PFSK-1 (cell line): Measurements from ENCODE around the gene PRDM11.

ENCODE experiments used
- FOXP2 ChIP-seq: optimal IDR thresholded peaks from 2 replicates; pipeline ENCODE3; 2011; ENCODE audit warnings: borderline replicate concordance, control low read depth, inconsistent platforms; ENCODE audit not compliant: insufficient read depth; ENCODE audit errors: extremely low read length, extremely low read depth
- POLR2AphosphoS5 ChIP-seq: IDR thresholded peaks from 2 replicates; pipeline ENCODE4 v1.6.1; 2012; ENCODE audit warnings: low read depth, mild to moderate bottlenecking, control low read depth, low read length, moderate library complexity
- SIN3A ChIP-seq: IDR thresholded peaks from 2 replicates; pipeline ENCODE4 v1.6.1; 2012; ENCODE audit warnings: mild to moderate bottlenecking, low read length, moderate library complexity, borderline replicate concordance; ENCODE audit not compliant: insufficient read depth
- TAF1 ChIP-seq: IDR thresholded peaks from 2 replicates; pipeline ENCODE4 v1.6.1; 2012; ENCODE audit warnings: low read length, control low read depth, borderline replicate concordance; ENCODE audit not compliant: insufficient read depth
- TF ChIP-seq, protein P1 (sequence below), 2 experiments: IDR thresholded peaks; 2 replicates each; pipeline versions ENCODE4 v1.6.1 to v1.8.0; 2011 to 2012; ENCODE audit warnings: low read depth in 2 of 2, low read length in 2 of 2, control low read depth in 1 of 2, inconsistent platforms in 1 of 2, mild to moderate bottlenecking in 1 of 2, moderate library complexity in 1 of 2; ENCODE audit not compliant: insufficient read depth in 1 of 2

PRDM11 gene

DNA sequence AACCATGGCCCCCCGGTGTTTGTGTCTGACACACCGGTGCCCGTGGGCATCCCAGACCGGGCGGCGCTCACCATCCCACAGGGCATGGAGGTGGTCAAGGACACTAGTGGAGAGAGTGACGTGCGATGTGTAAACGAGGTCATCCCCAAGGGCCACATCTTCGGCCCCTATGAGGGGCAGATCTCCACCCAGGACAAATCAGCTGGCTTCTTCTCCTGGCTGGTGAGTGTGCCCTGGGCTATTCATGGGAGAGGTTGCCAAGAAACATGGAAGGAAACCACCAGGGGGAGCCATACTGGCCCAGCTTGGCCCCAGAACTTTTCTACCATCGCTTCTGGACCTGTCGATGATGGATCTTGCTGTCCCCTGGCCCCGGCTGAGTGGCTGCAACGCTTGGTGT, 36.5 kb downstream of the PRDM11 start:
- TF ChIP-seq, protein P1, sequence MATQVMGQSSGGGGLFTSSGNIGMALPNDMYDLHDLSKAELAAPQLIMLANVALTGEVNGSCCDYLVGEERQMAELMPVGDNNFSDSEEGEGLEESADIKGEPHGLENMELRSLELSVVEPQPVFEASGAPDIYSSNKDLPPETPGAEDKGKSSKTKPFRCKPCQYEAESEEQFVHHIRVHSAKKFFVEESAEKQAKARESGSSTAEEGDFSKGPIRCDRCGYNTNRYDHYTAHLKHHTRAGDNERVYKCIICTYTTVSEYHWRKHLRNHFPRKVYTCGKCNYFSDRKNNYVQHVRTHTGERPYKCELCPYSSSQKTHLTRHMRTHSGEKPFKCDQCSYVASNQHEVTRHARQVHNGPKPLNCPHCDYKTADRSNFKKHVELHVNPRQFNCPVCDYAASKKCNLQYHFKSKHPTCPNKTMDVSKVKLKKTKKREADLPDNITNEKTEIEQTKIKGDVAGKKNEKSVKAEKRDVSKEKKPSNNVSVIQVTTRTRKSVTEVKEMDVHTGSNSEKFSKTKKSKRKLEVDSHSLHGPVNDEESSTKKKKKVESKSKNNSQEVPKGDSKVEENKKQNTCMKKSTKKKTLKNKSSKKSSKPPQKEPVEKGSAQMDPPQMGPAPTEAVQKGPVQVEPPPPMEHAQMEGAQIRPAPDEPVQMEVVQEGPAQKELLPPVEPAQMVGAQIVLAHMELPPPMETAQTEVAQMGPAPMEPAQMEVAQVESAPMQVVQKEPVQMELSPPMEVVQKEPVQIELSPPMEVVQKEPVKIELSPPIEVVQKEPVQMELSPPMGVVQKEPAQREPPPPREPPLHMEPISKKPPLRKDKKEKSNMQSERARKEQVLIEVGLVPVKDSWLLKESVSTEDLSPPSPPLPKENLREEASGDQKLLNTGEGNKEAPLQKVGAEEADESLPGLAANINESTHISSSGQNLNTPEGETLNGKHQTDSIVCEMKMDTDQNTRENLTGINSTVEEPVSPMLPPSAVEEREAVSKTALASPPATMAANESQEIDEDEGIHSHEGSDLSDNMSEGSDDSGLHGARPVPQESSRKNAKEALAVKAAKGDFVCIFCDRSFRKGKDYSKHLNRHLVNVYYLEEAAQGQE (IDR thresholded peaks at IDR 0.05; ENCODE audit: insufficient read depth in 1 of 2, low read depth in 2 of 2, low read length in 2 of 2): no peak
- no peak for TF ChIP-seq FOXP2

DNA sequence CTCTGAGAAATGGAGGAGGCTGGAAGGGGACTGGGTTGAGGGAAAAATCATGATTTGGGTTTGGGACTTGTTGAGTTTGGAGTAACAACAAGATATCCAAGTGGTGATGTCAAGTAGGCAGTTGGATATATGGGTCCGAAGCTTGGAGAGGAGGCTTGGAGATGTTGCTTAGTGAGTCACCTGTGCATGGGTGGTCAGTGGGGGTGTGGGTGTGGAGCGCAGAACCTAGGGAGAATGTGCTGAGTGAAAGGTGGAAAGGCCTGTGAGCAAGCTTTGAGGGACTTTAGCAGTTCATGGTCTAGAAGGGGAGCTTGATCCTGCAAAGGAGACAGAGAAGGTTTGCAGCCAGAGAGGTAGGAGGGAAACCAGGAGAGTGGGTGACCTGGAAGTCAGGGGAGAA, 38.2 kb downstream of the PRDM11 start:
- TF ChIP-seq POLR2AphosphoS5 (no peak), SIN3A (no peak), TAF1 (no peak), FOXP2 (no peak)
- TF ChIP-seq, protein P1 (IDR thresholded peaks at IDR 0.05; ENCODE audit: insufficient read depth in 1 of 2, low read depth in 2 of 2, low read length in 2 of 2): no peak

DNA sequence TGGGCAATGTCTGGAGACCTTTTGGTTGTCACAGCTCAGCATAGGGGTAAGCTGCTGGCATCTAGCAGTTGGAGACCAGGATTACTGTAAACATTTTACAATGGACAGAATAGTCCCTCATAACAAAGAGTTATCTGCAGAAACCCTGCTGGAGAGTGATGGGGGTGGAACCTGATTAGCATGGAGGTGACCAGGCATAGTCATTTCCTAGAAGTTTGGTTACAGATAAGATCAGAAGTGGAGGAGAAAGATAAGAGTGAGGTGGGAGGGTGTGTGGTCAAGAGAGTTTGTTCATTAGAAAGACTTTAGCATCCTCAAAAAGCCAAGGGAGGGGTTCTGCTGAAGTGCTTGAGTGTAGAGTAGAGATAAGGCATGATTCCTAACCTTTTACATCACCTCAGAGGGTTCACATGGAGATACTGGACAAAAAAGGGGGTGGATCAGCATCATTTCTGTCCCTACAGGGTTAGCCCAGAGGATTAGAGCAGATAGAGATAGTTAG, 38.8 kb downstream of the PRDM11 start:
- no peak for TF ChIP-seq TAF1
- TF ChIP-seq POLR2AphosphoS5: no peak
- no peak for TF ChIP-seq SIN3A
- no peak for TF ChIP-seq FOXP2
- TF ChIP-seq, protein P1 (IDR thresholded peaks at IDR 0.05; ENCODE audit: insufficient read depth in 1 of 2, low read depth in 2 of 2, low read length in 2 of 2): no peak

DNA sequence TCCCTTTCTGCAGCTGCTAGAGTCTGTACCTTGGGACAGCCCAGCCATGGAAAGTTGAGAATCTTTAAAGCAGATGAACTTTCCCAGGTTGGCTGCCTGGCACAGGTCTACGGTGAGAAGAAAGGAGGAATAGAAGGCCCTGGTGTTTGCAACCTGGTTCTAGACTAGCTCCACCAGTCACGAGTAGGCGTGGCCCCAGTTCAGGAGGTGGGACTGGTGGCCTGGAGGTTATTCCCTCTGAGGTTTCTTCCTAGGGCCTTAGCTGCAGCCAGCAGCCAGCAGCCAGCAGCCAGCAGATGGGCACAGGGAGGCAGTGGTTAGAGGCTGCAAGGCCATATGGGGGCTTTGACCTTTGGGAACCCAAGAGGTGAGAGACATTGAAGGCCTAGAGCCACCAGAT, 40.9 kb downstream of the PRDM11 start:
- TF ChIP-seq SIN3A (no peak), TAF1 (no peak), POLR2AphosphoS5 (no peak), FOXP2 (no peak)
- TF ChIP-seq, protein P1 (IDR thresholded peaks at IDR 0.05; ENCODE audit: insufficient read depth in 1 of 2, low read depth in 2 of 2, low read length in 2 of 2): no peak

DNA sequence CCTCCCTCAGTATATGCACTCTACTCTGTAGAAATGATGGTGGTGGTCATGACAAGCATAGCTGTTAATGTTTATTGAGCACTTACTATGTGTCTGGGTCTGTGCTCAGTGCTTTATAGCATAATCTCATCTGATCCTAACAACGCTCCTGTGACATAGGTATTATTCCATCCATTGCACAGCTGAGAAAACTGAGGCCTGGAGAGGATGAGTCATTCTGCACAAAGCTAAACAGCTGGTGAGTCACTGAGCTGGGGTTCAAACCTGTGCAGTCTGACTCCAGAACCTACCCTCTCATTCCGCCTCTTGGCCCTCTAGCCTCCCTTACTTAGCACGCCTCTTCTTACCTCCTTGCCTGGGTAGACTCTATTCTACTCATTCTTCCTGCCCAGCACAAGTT, 41.7 kb downstream of the PRDM11 start:
- TF ChIP-seq POLR2AphosphoS5 (no peak), TAF1 (no peak), FOXP2 (no peak), SIN3A (no peak)
- TF ChIP-seq, protein P1 (IDR thresholded peaks at IDR 0.05; ENCODE audit: insufficient read depth in 1 of 2, low read depth in 2 of 2, low read length in 2 of 2): no peak
